GM19025 (cell line): Measurements from ENCODE around the gene GCH1.
"Not testable (repeated sequence)": the region's sequence is repeated elsewhere in the genome, so short reads cannot be mapped to it uniquely, and the experiment has no call there.

Experiments
- ATAC-seq: cut with Tn5 transposase; IDR thresholded peaks from one replicate; pipeline ENCODE4 v1.9.1; 2021; ENCODE audit warnings: mild to moderate bottlenecking, low read depth, moderate library complexity; ENCODE audit not compliant: unreplicated experiment

GCH1 gene

GRCh38 chr14:54909817-54910558, 7.4 kb upstream of the GCH1 start:
- ATAC-seq = no peak

GRCh38 chr14:54908973-54909372, 6.3 kb upstream of the GCH1 start:
- not testable (repeated sequence) for ATAC-seq

- ATAC-seq = no peak
These were observed 5.6 kb upstream of the GCH1 start for GRCh38 chr14:54908190-54908589.

- no peak for ATAC-seq
These were observed 3.4 kb upstream of the GCH1 start for GRCh38 chr14:54906075-54906474.

GRCh38 chr14:54902143-54902520, 494 bp downstream of the GCH1 start:
- peak; percentile 47 for ATAC-seq

GRCh38 chr14:54901380-54902142, 1.1 kb downstream of the GCH1 start:
- ATAC-seq = no peak

- ATAC-seq = no peak
These were observed 3.1 kb downstream of the GCH1 start for GRCh38 chr14:54899573-54899972.

- ATAC-seq = not testable (repeated sequence)
These were observed 4.6 kb downstream of the GCH1 start for GRCh38 chr14:54897809-54898555.

GRCh38 chr14:54895683-54896082, 6.9 kb downstream of the GCH1 start:
- no peak for ATAC-seq

GRCh38 chr14:54894995-54895394, 7.6 kb downstream of the GCH1 start:
- ATAC-seq = no peak

- ATAC-seq = no peak
These were observed 9.4 kb downstream of the GCH1 start for GRCh38 chr14:54893151-54893760.

GRCh38 chr14:54891471-54892245, 11.0 kb downstream of the GCH1 start:
- no peak for ATAC-seq

- ATAC-seq = peak; percentile 87
These were observed 11.8 kb downstream of the GCH1 start for GRCh38 chr14:54890788-54891187.

- ATAC-seq = no peak
These were observed 12.7 kb downstream of the GCH1 start for GRCh38 chr14:54889919-54890318.

- ATAC-seq = no peak
These were observed 20.1 kb downstream of the GCH1 start for GRCh38 chr14:54882521-54882920.

GRCh38 chr14:54881761-54882401, 20.7 kb downstream of the GCH1 start:
- ATAC-seq = peak; percentile 43

- ATAC-seq = peak; percentile 56
These were observed 21.3 kb downstream of the GCH1 start for GRCh38 chr14:54881235-54881760.

GRCh38 chr14:54877703-54878021, 25.0 kb downstream of the GCH1 start:
- no peak for ATAC-seq

- ATAC-seq = no peak
These were observed 25.5 kb downstream of the GCH1 start for GRCh38 chr14:54877015-54877702.
